Activated CD4-positive, alpha-beta T cell treated with anti-CD3 and anti-CD28 coated beads, Interleukin-2, amount 50 U/mL, for 24 hours (primary cell): ENCODE results near the gene INPP5A.
"Not testable (repeated sequence)": the region's sequence is repeated elsewhere in the genome, so short reads cannot be mapped to it uniquely, and the experiment has no call there.

Source experiments
- DNase-seq, 2 donors: peaks; one replicate each; pipeline ENCODE4 v3.0.0-alpha.2; 2020; ENCODE audit warnings: low read depth in 1 of 2, low spot score in 1 of 2

The INPP5A gene

DNA sequence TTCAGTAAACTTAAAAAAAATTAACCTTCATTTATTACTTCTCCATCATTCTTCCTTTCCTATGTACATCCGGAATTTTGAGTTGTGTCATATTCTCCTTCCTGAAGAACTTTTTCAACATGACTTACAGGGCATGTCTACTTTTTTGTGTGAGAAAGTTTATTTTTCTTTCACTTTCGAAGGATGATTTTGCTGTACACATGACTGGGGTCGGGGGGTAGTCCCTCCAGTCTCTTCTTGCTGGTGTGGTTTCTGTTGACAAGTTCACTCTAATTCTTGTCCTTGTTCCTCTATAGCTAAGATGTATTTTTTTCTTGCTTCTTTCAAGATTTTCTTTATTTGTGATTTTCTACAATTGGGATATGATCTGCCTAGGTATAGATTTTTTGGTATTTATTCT is 55.8 kb downstream of the INPP5A start:
- no peak for DNase-seq

DNA sequence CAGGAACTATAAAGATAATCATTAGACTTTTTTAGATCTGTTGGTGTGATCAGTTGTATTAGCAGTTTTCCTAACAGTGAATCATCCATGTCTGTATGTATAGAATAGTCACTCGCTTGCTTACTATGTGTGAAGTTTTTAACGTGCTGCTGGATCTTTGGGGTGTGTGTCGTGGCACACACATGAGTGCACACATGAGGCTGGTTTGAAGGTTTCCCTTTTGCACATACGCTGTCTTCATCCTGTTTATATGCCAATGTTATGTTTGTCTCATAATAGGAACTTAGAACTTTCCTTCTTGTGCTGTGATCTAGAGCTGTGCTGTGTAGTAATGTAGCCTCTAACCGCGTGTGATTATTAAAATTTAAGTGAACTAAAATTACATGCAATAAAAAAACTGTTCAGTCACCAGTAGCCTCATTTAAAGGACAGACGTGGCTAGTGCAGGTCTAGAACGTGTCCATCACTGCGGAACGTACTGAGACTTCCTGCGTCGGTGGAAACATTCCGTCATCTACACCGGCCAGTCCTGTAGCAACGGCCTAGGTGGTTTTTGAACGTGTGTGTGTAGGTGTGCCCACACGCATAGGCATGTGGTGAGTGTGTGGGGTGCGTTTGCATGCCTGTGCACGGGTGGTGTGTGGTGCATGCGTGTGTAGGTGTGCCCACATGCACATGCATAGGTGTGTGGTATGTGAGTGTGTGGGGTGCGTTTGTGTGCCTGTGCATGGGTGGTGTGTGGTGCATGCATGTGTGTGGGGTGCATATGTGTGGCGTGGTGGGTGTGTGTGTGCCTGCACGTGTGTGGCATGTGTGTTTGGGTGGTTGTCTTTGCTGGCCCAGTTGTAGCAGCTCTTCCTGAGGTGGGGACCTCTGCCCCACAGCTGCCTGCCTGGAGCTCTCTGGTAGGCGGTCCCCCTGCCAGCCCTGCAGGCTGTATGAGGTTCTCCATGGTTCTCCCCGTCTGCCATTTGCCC is 56.6 kb downstream of the INPP5A start:
- DNase-seq: no peak

DNA sequence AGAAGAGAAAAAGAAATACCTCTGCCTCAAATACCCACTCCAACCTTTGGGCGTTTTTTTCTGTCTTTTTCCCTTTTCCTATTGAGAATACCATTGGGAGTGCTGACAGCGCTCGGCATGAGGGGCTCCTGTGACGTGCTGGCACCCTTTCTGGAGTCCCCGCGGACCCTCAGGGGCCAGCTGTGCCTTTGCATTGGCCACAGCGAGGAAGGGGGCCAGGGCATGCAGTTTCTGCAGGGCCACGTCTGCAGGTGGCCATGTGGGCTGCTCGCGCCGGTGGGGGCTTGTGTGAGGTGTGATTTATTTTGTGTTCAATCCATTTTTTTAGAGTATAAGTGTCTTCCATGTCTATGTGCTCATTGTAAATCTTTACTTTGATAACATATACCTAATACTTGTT is 57.4 kb downstream of the INPP5A start:
- DNase-seq: no peak

DNA sequence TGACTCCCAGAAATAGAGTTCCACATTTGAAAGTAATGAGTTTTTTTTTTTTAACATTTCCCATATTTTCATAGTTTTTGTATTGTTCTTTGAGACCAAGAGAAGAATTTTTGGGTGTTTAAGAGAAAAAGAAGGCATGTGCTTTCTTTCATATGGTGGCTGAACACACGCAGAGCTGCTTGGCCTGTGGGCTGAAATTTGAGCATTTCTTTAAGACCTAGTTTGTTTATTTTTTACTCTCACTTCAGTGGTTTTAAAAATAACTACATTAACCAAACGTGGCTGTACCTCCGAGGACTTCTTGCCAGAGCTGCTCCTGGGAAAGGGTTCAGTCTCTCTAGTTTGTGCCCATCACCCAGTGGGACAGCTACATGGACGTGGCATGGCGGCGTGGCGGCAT is 58.3 kb downstream of the INPP5A start:
- DNase-seq: no peak

DNA sequence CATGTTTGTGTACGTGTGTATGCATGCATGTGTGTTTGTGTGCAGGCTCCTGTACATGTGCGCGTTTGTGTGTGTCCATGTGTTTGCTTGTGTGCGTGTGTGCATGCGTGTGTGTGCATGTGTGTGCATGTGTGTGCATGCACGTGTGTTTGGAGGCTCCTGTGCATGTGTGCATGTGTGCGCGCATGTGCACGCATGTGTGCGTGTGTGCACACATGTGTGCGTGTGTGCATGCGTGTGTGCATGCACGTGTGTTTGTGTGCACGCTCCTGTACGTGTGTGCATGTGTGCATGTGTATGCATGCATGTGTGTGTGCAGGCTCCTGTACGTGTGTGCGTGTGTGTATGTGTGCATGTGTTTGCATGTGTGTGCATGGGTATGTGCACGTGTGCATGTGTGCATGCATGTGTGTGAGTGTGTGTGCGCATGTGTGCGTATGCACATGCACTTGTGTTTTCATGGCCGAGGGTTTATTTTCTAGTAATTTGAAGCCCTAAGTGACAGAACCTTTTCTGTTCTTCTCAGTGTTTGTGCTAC is 59.2 kb downstream of the INPP5A start:
- DNase-seq: no peak

DNA sequence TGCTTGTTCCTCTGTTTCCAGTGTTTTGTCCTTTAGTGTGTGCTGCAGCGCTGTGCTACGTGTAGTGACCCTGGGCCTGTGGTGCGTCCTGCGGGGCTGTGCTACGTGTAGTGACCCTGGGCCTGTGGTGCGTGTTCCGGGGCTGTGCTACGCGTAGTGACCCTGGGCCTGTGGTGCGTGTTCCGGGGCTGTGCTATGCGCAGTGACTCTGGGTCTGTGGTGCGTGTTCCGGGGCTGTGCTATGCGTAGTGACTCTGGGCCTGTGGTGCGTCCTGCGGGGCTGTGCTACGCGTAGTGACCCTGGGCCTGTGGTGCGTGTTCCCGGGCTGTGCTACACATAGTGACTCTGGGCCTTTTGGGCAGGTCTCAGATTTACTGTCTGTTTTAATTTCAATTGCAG is 60.1 kb downstream of the INPP5A start:
- no peak for DNase-seq

DNA sequence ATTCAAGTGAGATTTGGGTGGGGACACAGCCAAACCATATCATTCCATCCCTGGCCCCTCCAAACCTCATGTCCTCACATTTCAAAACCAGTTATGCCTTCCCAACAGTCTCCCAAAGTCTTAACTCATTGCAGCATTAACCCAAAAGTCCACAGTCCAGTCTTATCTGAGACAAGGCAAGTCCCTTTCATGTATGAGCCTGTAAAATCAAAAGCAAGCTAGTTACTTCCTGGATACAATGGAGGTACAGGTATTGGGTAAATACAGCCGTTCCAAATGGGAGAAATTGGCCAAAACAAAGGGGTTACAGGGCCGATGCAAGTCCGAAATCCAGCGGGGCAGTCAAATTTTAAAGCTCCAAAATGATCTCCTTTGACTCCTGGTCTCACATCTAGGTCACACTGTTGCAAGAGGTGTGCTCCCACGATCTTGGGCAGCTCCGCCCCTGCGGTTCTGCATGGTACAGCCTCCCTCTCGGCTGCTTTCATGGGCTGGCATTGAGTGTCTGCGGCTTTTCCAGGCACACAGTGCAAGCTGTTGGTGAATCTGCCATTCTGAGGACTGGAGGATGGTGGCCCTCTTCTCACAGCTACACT is 61.5 kb downstream of the INPP5A start:
- not testable (repeated sequence) for DNase-seq

DNA sequence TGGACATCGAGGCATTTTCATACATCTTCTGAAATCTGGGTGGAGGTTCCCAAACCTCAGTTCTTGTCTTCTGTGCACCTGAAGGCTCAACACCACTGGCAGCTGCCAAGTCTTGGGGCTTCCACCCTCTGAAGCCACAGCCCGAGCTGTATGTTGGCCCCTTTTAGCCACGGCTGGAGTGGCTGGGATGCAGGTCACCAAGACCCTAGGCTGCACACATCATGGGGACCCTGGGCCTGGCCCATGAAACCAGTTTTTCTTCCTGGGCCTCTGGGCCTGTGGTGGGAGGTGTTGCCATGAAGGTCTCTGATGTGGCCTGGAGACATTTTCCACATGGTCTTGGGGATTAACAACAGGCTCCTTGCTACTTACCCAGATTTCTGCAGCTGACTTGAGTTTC is 62.1 kb downstream of the INPP5A start:
- no peak for DNase-seq

DNA sequence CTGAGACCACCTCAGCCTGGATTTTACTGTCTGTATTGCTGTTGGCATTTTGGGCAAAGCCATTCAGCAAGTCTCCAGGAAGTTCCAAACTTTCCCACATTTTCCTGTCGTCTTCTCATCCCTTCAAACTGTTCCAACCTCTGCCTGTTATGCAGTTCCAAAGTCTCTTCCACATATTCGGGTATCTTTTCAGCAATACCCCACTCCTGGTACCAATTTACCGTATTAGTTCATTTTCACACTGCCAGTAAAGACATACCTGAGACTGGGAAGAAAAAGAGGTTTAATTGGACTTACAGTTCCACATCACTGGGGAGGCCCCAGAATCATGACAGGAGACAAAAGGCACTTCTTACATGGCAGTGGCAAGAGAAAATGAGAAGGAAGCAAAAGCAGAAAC is 62.8 kb downstream of the INPP5A start:
- DNase-seq: no peak

DNA sequence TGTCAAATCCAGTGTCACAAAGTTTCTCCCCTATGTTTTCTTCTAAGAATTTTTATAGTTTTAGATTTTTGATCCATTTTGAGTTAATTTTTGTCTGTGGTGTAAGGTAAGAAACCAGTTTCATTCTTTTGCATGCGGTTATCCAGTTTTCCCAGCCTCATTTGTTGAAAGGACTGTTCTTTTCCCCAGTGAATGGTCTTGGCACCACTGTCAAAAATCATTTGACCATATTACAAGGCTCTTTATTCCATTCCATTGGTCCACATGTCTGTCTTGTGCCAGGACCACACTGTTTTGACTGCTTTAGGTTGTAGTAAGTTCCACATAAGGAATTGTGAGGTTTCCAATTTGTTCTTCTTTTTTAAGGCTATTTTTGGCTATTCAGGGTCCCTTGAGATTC is 64.0 kb downstream of the INPP5A start:
- DNase-seq: no peak

DNA sequence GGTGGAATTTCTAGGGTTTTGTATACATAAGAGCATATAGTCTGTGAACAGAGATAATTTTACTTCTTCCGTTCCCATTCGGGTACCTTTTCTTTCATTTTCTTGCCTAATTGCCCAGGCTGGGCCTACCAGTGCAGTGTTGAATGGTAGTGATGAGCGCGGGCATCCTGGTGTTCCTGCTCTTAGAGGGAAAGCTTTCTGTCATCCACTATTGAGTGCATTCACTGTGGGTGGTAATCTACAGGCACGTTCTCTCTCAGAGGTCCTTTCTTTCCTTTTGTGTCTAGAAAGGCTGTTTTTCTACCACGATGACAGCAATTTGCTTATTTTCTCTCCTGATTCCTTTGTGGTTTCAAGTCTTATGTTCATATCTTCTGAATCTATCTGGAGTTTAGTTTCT is 65.0 kb downstream of the INPP5A start:
- no peak for DNase-seq

DNA sequence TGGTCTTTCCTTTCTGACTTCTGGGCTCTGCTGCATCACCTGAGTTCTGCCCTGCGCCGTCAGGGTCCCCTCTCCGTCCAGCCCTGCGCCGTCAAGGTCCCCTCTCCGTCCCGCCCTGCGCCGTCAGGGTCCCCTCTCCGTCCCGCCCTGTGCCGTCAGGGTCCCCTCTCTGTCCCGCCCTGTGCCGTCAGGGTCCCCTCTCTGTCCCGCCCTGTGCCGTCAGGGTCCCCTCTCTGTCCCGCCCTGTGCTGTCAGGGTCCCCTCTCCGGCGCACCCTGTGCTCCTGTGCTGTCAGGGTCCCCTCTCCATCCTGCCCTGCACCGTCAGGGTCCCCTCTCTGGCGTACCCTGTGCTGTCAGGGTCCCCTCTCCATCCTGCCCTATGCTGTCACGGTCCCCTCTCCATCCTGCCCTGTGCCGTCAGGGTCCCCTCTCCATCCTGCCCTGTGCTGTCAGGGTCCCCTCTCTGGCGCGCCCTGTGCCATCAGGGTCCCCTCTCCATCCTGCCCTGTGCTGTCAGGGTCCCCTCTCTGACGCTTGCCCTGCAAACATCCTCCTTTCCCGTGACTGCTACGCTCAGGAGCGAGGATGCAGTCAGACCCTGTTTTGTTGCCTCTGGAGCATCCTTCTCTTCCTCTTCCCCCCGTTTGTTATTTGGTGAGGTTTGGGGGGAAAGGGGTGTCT is 66.4 kb downstream of the INPP5A start:
- no peak for DNase-seq

DNA sequence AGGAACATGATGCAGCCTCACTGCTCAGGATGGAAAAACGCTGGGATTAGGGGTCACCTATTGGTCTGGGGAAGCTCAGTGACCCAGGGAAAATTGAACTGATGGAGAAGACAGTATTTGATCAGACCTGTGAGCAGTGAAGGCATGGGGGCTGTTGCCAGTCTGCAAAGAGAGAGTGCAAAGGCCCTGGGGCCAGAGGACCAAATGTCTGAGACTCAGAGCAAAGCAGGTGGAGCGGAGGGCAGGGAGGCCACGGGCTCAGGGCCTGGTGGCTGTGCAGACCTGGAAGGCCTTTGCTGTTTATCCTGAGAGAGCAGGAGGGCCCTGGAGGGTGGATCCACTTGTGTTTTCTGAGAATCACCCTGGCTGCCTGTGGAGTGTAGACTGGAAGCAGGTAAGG is 67.1 kb downstream of the INPP5A start:
- DNase-seq: no peak

DNA sequence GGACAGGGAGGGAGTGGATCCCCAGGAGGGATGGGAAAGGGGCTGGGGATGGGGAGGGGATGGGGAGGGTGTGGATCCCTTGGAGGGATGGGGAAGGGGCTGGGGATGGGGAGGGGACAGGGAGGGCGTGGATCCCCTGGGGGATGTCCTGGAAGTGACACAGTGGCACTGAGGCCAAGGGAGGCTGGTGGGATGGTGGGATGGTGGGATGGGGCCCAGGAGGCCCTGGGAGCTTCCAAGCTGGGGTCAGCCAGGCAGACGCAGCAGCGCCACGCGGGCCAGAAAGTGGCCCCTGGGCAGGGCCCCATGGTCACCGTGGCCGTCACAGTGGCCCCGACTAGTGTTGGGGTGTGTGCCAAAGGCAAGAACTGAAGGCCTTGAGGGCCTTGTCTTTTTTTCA is 67.8 kb downstream of the INPP5A start:
- no peak for DNase-seq

DNA sequence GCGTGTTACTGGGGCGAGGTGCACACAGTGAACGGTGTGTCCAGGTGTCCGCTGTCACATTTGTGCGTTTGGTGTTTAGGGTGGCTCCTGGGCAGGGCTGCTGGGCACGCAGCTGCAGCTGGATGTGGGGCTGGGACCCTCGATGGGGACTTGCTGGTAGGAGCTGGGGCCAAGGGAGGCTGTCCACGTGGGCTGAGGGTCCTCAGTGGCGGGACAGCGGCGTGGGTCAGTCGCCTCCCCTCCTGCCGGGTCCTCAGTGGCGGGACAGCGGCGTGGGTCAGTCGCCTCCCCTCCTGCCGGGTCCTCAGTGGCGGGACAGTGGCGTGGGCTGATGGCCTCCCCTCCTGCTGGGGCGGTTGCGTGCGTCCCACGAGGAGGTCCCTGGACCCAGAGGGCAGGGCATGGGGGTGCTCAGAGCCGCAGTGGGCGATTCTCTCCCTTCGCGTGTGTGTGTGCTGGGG is 68.5 kb downstream of the INPP5A start:
- no peak for DNase-seq

DNA sequence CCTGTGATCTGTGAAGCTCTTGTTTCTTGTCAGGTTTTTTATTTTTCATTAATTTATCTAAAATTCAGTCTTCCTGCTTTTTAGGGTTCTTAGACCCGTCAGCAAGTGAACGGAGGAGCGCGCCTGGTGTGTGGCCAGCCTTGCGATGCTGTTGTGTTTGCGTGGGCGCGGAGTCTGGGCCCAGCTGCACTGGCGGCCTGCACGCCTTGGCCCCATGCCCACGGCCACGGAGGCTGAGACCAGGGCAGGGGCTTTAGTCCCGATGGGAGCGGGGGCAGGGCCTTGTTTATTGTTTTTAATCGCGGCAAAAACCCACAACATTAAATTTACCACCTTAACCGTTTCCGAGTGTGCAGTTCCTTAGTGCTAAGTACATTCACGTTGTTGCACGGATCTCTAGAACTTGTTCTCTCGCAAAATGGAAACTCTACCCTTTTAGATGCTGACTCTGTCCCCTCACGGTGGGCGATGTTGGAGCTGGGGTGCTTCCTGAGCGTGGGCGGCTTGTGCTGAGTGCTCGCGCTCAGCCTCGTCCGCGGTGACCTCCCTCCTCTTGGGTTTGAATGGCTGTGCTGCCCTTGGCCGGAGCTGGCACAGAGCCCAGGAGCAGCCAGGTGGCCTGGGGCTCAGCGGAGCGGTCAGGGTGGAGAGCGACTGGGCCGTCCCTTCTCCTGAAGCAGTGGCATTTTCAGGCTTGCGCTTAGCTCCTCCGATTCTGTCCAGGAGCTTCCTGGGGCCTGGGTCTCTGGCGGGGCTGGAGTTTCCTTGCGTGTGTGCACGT is 69.1 kb downstream of the INPP5A start:
- DNase-seq: no peak

DNA sequence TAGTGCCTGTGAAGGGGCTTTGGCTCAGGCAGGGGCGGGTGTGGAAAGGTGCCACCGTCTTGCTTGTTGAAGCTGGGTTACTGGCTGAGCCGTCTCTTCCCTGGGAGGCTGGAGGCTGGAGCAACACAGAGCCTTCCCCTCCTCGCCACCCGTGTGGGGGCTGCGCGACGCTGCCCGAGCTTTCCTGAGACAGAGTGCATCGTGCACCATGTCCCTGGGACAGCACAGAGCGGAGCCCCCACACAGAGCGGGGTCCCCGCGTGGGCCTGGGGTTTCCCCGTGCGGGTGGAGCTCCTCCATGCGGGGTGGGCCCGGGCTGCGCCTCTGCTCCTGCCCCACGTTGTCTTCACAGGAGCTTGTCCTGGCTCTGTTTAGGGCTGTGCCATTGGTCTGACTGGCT is 69.9 kb downstream of the INPP5A start:
- DNase-seq: no peak

DNA sequence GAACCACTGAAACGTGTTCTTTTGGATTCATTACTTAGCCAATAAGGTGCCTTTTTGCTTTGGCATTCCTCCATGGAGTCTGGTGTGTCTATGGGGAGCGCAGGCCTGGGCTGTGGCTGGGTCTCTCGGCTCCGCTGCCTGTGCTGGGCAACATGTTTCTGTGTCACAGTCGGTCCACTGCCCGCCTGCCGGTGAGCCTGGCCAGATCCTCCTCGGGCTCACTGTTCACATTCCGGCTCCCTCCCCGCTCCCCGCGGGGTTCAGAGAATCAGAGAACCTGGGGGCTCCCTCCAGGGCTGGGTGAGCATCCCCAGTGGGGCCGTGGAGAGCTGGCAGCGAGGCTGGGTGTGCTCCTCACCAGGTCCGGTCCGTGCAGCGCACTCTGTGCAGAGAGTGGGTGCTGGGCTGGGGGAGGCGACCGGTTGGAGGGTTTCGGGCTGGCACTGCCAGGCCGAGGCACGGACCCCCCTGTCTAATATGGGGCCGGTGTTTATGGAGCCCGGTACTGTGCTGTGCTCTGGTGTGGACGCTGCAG is 70.4 kb downstream of the INPP5A start:
- no peak for DNase-seq

DNA sequence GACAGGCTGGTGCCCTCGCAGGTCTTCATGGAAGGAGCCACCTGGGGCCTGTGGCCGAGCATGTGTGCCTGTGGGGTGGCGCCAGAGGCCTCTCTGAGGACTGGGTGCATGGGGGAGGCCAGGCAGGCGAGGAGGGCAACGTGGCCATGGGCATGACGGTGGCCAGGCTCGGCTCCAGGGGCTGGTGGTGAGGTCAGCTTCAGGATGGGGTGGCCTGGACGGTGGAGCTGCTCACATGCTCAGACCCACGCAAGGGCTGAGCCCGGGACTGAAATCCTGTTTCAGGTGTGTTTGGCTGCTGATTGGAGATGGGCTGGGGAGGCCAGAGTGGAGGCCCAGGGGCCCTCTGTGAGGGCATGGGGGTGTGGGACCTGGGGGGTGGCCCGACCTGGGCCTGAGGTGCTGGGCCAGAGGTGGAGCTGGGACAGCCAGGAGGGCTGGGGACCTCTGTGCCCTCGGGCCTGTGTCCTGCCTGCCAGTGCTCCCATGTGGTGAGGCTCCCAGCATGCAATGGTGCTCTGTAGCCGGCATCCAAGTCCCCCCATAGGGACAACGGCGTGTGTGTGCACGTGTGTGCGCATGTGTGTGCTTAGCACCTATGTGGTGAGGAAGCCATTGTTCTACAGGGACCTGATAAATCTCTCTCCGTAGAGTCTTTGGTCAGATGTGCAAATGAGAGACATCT is 71.1 kb downstream of the INPP5A start:
- DNase-seq: no peak

DNA sequence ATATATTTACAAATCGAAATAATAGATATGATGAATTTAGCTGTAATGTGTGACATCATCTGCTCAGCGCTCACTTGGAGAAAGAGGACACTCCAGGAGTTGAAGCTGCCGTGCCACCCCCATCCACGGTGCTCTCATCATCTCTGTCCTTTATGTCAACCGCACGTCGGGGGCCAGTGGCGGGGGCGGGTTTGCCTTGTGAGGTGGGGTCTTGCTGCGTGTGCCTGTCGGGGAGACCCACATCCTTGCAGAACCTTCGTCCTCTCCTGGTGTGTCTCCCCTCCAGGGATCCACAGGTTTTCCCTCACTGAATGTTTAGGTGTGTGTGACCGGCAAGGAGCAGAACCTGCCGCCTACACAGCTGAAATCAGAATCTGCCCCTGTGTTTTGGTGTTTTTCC is 71.6 kb downstream of the INPP5A start:
- no peak for DNase-seq
